Breast epithelium (tissue), 4 donors: ENCODE data around the gene ANKRD13D. TPM values are rescaled to one million over a fixed set of nuclear protein-coding genes. Genes with fewer than 3 reads are reported as not detected.
A peak's percentile ranks its signal among the peaks of the same experiment; 100 is the strongest.

Experiments
- DNase-seq, 2 donors: peaks; one replicate each; pipeline ENCODE4 v3.0.0-alpha.2; 2019; ENCODE audit warnings: low spot score in 2 of 2
- H3K27ac ChIP-seq, 2 donors: fragments of 200-600 bp; sonication (generic) in 1 of 2; one replicate each; pipeline ENCODE4 v1.5.1; 2016 to 2019; ENCODE audit warnings: mild to moderate bottlenecking in 1 of 2
- H3K27me3 ChIP-seq, 2 donors: fragments of 200-600 bp; sonication (generic) in 1 of 2; one replicate each; pipeline versions ENCODE4 v1.5.1 to v1.6.0; 2017 to 2019; ENCODE audit warnings: control low read depth in 1 of 2, mild to moderate bottlenecking in 1 of 2
- H3K36me3 ChIP-seq: fragments of 200-600 bp; one replicate; pipeline ENCODE4 v1.5.1; 2019
- H3K4me1 ChIP-seq, 2 donors: fragments of 200-600 bp; sonication (generic); one replicate each; pipeline ENCODE4 v1.5.1; 2016 to 2019; ENCODE audit warnings: control low read depth in 1 of 2
- H3K4me3 ChIP-seq, 3 donors: fragments of 200-600 bp; sonication (generic); 1 replicate in 2 of 3; 2 replicates in 1 of 3; pipeline ENCODE4 v1.5.1; 2016 to 2019; ENCODE audit warnings: mild to moderate bottlenecking in 3 of 3, moderate library complexity in 2 of 3
- H3K9me3 ChIP-seq, 2 donors: fragments of 200-600 bp; sonication (generic) in 1 of 2; one replicate each; pipeline ENCODE4 v1.5.1; 2016 to 2019; ENCODE audit warnings: control low read depth in 1 of 2
- POLR2A ChIP-seq: fragments of 450-650 bp; IDR thresholded peaks from one replicate; pipeline ENCODE4 v1.6.1; 2016; ENCODE audit warnings: antibody characterized with exemption, mild to moderate bottlenecking, moderate library complexity
- POLR2AphosphoS5 ChIP-seq, 3 donors: sonication (generic); formaldehyde crosslinking; IDR thresholded peaks; one replicate each; pipeline ENCODE4 v1.6.1; 2017; ENCODE audit warnings: antibody characterized with exemption in 3 of 3
- intact Hi-C: fragments of 100-400 bp; cut with DNase I; formaldehyde crosslinking; loops from one replicate; pipeline ENCODE4 v1.15.1; 2023; ENCODE audit warnings: low total_unique reads
- total RNA-seq, 3 donors: library from RNA; depleted of rRNA; stranded (reverse); fragments of >200 nt; gene quantifications; one replicate each; pipeline ENCODE4 v1.1.0, GENCODE V29; 2016
- TF ChIP-seq, protein P1 (sequence below), 3 donors: fragments of 450-650 bp; IDR thresholded peaks; one replicate each; pipeline ENCODE4 v1.5.1; 2016 to 2017; ENCODE audit warnings: antibody characterized with exemption in 3 of 3, mild to moderate bottlenecking in 3 of 3, moderate library complexity in 3 of 3

ANKRD13D gene
- total RNA-seq, 3 donors from 2014 or later = 23.7 to 51.8 (median 40.7) TPM

DNA sequence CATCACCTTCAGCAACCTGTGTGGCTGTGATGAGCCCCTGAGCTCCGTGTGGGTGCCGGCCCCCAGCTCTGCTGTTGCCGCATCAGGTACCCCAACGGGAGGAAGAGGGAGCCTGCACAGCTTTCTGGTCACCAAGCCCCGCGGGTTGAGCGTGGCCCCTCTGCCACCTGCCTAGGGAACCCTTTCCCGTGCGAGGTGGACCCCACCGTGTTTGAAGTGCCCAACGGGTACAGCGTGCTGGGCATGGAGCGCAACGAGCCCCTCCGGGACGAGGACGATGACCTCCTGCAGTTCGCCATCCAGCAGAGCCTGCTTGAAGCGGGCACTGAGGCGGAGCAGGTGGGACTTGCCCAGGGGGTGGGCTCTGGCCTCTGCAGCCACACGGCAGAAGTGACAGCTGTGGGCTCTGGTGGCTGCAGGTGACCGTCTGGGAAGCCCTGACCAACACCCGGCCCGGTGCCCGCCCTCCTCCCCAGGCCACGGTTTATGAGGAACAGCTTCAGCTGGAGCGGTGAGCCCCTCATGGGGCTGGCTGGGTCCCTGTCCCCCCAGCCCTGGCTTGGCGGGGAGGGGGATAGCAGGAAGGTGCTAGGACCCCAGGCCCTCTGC, 12.3 kb downstream of the ANKRD13D start:
- Histone ChIP-seq H3K27ac (peak overlapping the region; percentile 93), H3K36me3 (no peaks in the 10 kb centered on the region), H3K27me3 (no peaks in the 10 kb centered on the region), H3K4me3 (no peak overlapping the region), H3K4me1 (peaks cover 0 to 10% of the 10 kb centered on the region in 2 donors), H3K9me3 (no peaks in the 10 kb centered on the region)
- no peak for TF ChIP-seq POLR2A
- TF ChIP-seq, protein P1, sequence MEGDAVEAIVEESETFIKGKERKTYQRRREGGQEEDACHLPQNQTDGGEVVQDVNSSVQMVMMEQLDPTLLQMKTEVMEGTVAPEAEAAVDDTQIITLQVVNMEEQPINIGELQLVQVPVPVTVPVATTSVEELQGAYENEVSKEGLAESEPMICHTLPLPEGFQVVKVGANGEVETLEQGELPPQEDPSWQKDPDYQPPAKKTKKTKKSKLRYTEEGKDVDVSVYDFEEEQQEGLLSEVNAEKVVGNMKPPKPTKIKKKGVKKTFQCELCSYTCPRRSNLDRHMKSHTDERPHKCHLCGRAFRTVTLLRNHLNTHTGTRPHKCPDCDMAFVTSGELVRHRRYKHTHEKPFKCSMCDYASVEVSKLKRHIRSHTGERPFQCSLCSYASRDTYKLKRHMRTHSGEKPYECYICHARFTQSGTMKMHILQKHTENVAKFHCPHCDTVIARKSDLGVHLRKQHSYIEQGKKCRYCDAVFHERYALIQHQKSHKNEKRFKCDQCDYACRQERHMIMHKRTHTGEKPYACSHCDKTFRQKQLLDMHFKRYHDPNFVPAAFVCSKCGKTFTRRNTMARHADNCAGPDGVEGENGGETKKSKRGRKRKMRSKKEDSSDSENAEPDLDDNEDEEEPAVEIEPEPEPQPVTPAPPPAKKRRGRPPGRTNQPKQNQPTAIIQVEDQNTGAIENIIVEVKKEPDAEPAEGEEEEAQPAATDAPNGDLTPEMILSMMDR (IDR thresholded peaks at IDR 0.05) = no peak
- TF ChIP-seq POLR2AphosphoS5 (IDR thresholded peaks at IDR 0.05) = no peak
- intact Hi-C loops = no loop called here
- DNase-seq = peak in 1 of 2 donors; percentile 31

DNA sequence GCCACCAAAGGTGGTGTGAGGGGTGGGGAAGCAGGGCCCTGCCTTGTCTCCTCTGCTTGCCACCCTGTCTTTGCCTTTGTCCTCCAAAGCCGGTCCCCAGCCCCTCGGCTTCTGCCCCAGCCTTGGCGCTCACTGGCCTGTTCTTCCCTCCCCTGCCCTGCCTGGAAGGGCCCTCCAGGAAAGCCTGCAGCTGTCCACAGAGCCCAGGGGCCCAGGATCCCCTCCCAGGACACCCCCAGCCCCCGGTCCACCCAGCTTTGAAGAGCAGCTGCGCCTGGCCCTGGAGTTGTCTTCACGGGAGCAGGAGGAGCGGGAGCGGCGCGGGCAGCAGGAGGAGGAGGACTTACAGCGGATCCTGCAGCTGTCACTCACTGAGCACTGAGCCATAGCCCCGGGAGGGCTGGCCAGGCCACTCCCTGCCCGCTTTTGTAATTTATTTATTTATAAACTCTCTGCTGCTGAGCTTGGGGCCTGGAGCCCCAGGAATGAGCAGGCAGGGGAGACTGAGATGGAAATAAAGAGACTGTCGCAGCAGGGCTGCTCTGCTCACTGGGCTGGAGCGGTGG, 12.9 kb downstream of the ANKRD13D start:
- intact Hi-C loops = no loop called here
- TF ChIP-seq POLR2A (no peak), POLR2AphosphoS5 (IDR thresholded peaks at IDR 0.05) (no peak)
- TF ChIP-seq, protein P1 (IDR thresholded peaks at IDR 0.05) = no peak
- peak overlapping the region in 2 of 3 donors; percentile 90 to 91 for H3K4me3 ChIP-seq
- peak in 1 of 2 donors; percentile 80 for DNase-seq
- no peaks in the 10 kb centered on the region for H3K9me3 ChIP-seq
- peak overlapping the region; percentile 93 for H3K27ac ChIP-seq
- peaks cover 0 to 10% of the 10 kb centered on the region in 2 donors for H3K4me1 ChIP-seq
- no peaks in the 10 kb centered on the region for H3K36me3 ChIP-seq
- H3K27me3 ChIP-seq = no peaks in the 10 kb centered on the region

DNA sequence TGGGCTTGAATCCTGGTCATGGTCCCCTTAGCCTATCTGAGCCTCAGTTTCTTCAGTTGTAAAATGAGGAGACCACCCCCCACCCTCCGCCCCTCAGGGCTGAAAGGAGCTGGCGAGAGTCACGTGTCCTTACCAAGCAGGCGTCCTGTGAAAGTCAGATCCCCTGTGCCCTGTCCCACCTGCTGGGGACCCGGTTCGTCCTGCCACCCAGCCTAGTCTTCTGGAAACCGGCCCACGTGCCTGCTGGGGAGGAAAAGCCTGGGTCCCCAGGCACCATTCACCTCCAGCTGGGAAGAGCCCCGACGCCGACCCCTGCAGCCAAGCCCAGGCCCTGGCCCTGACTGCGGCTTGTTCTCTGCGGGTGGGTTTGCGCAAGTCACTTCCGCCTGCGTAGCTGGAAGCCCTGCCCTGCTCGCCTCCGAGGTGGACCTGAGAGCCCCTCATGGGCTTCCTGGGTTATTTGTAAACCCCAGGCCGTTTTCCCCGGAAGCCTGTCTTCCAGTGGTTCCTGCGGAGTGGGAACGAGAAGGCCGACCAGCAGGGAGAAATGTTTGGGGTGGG, 13.5 kb downstream of the ANKRD13D start:
- H3K36me3 ChIP-seq = no peaks in the 10 kb centered on the region
- H3K27ac ChIP-seq = peak overlapping the region; percentile 93

DNA sequence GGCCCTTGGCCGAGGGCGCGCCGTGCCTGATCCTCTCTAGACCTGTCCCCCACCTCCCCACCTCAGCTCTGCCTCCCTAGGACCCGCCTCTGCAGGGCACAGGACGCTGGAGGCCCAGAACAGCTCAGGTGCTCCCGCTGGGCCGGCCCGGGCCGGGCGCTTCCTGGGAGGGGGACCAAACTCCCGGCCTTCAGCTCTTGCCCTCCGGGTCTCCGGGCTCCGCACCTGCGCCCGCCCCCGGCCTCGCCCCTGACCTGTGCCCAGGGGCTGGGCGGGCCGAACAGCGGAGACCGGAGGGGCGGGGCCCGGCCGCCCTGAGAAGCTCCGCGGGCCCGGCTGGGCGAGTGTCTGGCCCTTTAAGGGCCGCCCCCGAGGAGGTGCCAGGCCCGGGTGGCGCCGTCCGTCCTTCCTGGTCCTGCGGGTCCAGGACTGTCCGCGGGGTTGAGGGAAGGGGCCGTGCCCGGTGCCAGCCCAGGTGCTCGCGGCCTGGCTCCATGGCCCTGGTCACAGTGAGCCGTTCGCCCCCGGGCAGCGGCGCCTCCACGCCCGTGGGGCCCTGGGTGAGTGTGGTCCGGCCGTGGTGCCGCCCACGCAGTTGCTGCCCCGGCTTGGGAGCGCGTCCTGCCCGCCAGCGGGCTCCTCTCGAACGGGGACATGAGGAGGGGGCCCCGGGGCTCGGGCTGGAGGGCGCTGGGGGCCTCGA, 14.2 kb downstream of the ANKRD13D start, which contains the start of gene SSH3:
Gene SSH3, plus strand, starts transcription at position 399 of the 703 bp plus-strand sequence. Its CDS starts 96 bp downstream, at position 495.
- intact Hi-C loops = no loop called here
- H3K4me1 ChIP-seq = peaks cover 0 to 10% of the 10 kb centered on the region in 2 donors
- no peaks in the 10 kb centered on the region for H3K9me3 ChIP-seq
- TF ChIP-seq POLR2A = peak; percentile 10
- peak in 1 of 3 donors; percentile 14 for TF ChIP-seq POLR2AphosphoS5 (IDR thresholded peaks at IDR 0.05)
- TF ChIP-seq, protein P1 (IDR thresholded peaks at IDR 0.05) = no peak
- H3K27me3 ChIP-seq = no peaks in the 10 kb centered on the region
- DNase-seq = peak; percentile 56 to 73
- H3K4me3 ChIP-seq = peak within 1 kb of the TSS; percentile 90 to 92 (median 91)
- peak within 1 kb of the TSS; percentile 93 for H3K27ac ChIP-seq
- H3K36me3 ChIP-seq = no peaks in the 10 kb centered on the region

More for the DNA sequence above, 13.5 kb downstream of the ANKRD13D start:
- H3K9me3 ChIP-seq = no peaks in the 10 kb centered on the region
- peak in 1 of 2 donors; percentile 58 for DNase-seq
- H3K4me3 ChIP-seq = peak overlapping the region; percentile 90 to 92 (median 91)
- TF ChIP-seq POLR2A = no peak
- TF ChIP-seq, protein P1 (IDR thresholded peaks at IDR 0.05) = no peak
- intact Hi-C loops = no loop called here
- peaks cover 0 to 10% of the 10 kb centered on the region in 2 donors for H3K4me1 ChIP-seq
- H3K27me3 ChIP-seq = no peaks in the 10 kb centered on the region
